COR-L47 (cell line): ENCODE results near the gene EVC2.

ENCODE experiments used
- DNase-seq: peaks from one replicate; lab custom pipeline; 2025; lab: John Stamatoyannopoulos, UW

EVC2 gene

GRCh38 chr4:5713861-5714260, 5.5 kb upstream of the EVC2 start:
- DNase-seq: no peak

DNA sequence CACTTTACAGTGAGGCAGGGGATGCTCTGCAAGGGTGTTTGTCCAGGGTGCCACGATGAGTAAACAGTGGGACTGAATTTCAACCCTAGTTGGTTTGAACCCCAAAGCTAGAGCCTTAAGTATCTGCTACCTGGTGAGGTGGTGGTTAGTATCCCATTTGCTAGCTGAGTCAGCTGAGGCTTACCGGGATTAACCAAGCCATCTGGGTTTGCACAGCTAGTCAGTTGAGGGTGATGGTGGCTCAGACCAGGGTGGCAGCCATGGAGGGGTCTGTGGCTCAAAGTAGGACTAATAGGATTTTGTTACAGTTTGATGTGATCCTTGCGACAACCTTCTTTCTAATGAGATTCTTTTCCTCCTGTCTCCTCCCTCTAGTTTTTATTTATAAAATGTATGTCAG, 4.6 kb upstream of the EVC2 start:
- no peak for DNase-seq

DNA sequence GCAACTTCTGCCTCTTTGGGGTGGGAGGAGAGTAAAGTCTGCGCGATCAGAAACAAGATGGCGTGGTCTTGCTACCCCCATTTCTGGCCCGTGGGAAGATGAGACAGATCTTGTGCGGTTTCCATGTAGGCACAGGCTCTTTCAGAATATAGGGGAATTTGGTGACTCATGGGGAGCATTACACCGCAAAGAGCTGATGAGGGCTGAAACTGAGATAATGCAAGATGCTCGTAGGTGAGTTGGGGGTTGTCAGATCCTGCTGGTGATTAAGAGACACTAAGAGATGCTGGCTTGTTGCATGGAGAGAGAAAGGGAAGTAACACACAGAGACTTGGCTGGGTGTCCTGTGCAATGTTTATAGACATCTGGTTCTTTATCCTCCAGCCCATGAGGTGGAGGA, 4.2 kb upstream of the EVC2 start:
- no peak for DNase-seq

GRCh38 chr4:5711479-5712184, 3.3 kb upstream of the EVC2 start:
- DNase-seq: no peak

GRCh38 chr4:5710961-5711478, 2.7 kb upstream of the EVC2 start, which contains the start of gene EVC:
TSS of gene EVC (plus strand) at chr4:5711201. CDS start at chr4:5711381, 180 bp downstream.
- DNase-seq: no peak

- DNase-seq: no peak
These were observed 2.0 kb upstream of the EVC2 start for GRCh38 chr4:5710065-5710960.

GRCh38 chr4:5709207-5709575, 832 bp upstream of the EVC2 start:
- DNase-seq: no peak

DNA sequence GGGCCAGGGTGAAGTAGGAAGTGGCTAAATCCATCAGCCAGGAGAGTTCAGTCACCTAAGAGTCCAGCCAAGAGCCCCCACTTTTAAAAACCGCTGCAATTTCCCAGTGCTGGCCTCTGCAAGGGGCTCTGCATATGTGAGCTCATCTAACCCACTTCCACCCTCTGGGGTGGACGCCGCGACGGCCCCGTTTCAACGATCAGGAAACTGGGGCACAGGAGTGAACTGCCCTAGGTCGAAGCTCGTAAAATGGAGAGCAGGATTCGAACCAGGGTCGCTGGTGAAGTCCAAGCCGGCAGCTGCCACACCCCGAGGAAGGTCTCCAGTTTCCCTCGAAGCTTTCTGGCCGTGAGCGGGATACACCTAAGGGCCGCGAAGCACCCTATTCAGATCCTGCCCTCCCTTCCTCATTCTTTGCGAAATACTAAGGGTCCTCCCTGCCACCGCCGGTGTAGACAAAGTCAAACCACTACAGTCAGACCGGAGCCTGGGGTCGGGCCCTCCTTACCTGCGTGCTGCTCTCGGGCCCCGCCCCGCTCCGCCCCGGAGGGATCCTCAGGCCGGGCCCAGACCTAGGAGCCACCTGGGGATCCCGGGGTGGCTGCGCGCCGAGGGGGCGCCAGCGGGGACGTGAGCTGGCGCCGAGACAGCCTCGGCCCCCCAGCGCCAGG, 446 bp downstream of the EVC2 start:
- no peak for DNase-seq

DNA sequence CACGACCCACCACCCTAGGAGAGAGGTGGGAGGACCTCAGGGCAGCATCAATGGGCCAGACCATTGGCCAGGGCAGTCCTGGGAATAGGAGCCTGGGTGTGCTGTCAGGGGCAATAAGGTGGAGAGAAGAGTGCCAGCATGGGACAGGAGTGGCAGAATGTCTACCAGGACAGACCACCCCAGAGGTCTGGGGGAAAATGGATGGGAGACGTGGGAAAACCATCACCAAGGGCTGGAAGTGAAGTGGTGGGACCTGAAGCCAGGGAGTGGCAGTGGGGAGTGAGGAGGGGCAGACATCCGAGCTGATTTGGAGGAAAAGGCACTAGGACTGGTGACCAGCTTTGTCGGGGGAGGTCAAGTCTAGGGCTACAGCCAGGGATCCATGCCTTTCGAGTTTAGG, 993 bp downstream of the EVC2 start:
- no peak for DNase-seq

GRCh38 chr4:5706486-5707290, 1.7 kb downstream of the EVC2 start:
- DNase-seq: no peak

DNA sequence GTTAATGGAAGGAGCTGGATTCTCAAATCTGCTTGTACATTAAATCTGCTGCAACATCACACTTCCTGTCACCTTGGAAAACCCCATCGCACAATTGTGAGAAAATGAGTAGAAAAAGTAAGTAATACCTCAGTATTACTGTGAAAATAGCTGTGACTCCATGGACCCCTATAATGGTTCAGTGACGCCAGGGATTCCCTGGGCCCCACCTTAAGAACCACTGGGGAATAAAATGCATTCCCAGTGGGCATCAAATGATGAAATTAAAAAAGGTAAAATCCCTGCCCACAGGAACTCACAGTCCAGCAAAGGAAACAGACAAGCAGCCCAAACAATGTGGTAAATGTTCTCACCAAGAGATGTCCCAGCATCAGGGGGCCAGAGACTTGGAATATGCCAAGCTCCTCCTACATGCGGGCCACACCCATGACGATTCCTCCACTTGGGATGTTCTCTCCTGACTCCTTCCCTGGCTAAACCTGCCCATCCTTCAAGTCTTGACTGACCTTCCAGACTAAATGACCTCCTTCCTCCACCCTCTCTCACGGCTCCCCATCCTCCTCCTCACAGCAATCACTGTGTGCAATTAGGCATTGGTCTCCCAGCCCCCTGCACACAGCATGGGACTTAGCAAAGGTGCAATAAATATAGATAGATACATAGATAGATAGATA, 2.6 kb downstream of the EVC2 start:
- no peak for DNase-seq

- DNase-seq: no peak
These were observed 4.1 kb downstream of the EVC2 start for GRCh38 chr4:5704276-5704675.

DNA sequence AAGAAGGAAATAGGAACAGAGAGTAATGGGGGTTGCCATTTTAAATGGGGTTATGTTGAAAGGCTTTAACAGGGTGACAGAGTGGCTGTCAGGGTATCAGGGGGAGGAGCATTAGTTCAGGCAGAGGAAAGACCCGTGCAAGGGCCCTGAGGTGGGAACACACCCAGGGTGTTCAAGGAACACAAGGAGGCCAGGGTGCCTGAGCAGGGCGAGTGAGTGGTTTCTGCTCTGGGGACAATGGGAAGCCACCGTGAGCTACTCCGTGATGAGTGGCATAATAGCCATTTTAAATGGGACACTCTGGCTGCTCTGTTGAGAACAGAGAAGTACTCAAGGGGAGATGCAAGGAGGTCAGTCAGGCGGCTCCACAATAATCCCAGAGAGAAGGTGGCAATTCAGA, 4.5 kb downstream of the EVC2 start:
- DNase-seq: no peak

DNA sequence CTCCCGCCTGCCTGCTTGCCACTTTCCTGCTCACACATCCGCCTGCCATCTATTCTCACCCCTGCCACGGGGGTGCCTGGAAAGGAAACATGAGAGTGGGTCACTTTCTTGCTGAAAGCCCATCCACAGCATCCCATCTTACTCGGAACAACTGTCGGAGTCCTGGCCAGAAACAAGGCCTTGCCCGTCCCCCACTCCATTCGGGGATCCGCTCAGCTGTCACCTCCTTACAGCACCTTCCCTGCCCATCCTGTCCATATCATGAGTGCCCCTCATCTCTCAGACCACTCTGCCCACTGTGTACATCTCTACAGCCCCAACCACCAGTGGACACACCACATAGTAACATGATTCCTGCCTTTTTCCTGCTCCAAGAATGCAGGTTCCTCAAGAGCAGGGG, 6.4 kb downstream of the EVC2 start:
- no peak for DNase-seq

GRCh38 chr4:5700459-5700858, 7.9 kb downstream of the EVC2 start:
- no peak for DNase-seq

DNA sequence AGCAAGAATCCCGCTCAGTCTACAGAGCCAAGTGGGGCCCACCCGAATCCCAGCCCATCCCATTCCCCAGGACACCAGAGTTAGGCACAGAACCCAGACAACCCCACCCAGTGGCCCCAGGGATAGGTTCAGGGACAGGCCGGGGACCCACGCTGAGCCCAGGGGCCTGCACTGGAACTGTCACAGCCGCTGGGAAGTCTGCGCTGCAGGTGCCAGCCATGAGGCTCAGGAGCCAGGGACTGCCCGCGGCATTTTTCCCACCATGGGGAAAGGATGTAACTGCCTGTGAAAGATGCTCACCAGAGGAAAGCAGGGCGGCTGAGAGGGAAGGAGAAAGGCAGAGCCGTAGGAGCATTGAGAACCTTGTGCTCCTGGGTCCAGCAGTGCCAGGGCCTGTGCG, 12.0 kb downstream of the EVC2 start:
- DNase-seq: no peak

DNA sequence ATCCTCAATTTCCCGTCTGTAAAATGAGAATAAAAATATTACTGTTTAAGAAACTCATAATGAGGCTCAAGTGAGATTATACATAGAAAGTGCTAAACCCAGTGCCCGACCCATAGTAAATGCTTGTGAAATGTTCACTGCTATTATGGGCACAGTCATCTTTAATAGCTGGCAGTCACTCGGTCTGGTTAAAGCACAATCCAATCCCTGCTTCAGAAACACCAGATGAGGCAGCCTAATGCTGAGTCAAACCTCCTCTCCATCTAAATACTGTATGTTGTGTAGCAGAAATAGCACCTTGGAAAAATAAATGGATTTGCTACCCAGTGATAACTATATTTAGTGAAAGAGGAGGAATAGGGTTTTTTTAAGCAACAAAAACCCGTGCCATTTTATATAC, 14.5 kb downstream of the EVC2 start:
- DNase-seq: no peak

DNA sequence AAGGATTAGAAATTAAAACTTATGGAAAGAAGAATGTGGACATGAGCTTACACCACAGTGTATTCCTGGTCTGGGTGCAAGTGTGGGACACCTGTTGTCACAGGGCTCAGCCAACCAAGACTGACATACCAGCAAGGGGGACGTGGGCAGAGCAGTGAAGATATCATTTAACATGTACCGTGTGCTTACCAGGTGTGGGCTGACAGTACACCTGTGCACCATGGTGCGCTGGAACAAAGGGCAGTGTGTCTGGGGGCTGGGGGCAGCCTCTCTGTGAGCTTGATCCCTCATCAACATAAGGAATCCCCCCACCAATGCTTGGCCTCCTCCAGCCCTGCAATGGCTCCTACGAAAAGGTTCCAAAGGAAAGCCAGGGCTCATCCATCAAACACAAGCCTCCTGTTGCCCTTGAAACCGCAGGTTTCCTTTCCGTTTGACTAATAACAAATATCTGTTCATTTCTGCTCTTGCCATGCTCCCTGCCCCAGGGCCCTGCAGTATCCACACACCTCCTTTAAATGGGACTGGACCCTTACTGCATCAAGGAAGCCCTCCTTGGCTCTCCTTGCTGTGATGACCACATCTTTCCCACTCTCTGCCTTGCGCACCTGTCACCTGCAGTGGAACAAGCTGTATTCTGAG, 16.7 kb downstream of the EVC2 start:
- DNase-seq: no peak

GRCh38 chr4:5689065-5689464, 19.3 kb downstream of the EVC2 start:
- no peak for DNase-seq

DNA sequence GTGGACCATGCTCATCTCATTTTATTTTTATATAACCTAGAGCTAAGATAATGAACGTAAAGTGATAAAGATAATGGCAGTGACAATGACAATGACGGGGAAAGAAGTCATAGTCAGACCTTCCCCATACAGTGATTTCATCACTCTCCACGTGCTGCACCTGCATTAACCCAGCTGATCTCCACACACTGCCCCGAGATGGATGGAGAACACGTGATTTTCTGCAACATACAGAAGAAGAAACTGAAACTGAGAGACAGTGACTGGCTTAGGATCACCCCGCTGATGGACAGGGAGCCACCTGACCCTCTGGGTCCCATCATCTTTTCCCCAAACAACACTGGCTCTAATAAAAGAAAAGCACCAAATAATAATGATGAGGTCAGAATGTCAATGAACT, 22.0 kb downstream of the EVC2 start:
- DNase-seq: no peak

GRCh38 chr4:5685296-5685695, 23.1 kb downstream of the EVC2 start:
- DNase-seq: no peak
